GM12892 (cell line): ENCODE results near the gene TACSTD2.
"Not testable (repeated sequence)": the region's sequence is repeated elsewhere in the genome, so short reads cannot be mapped to it uniquely, and the experiment has no call there.

ENCODE experiments used
- POLR2A ChIP-seq: IDR thresholded peaks from 2 replicates; pipeline ENCODE4 v1.6.1; 2011; ENCODE audit warnings: low read depth, low read length, control low read depth
- POLR2AphosphoS5 ChIP-seq: IDR thresholded peaks from 2 replicates; pipeline ENCODE4 v1.6.1; 2011; ENCODE audit warnings: low read depth, low read length, control low read depth
- TAF1 ChIP-seq: IDR thresholded peaks from 2 replicates; pipeline ENCODE4 v1.6.1; 2011; ENCODE audit warnings: low read depth, mild to moderate bottlenecking, control low read depth, low read length, borderline replicate concordance

DNA sequence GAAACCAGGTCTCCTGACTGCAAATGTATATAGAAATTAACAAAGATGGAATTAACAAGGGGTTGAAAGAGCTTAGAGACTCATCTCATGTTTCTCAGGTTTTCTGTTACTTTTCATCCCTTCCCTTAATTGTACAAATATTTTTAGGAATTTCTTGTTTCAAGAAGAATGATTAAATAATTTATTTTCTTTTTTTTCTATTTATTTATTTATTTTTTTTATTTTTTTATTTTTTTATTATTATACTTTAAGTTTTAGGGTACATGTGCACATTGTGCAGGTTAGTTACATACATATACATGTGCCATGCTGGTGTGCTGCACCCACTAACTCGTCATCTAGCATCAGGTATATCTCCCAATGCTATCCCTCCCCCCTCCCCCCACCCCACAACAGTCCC is 5.1 kb upstream of the TACSTD2 start:
- not testable (repeated sequence) for TF ChIP-seq POLR2AphosphoS5, TAF1, POLR2A
